ENCODE results near the gene SUGT1. TPM values are rescaled to one million over a fixed set of nuclear protein-coding genes. Genes with fewer than 3 reads are reported as not detected.
"Not testable (repeated sequence)": the region's sequence is repeated elsewhere in the genome, so short reads cannot be mapped to it uniquely, and the experiment has no call there.

The SUGT1 gene
- total and polyA plus RNA-seq, 11 donors, result 32.7 to 70.8 (median 47.4) TPM

DNA sequence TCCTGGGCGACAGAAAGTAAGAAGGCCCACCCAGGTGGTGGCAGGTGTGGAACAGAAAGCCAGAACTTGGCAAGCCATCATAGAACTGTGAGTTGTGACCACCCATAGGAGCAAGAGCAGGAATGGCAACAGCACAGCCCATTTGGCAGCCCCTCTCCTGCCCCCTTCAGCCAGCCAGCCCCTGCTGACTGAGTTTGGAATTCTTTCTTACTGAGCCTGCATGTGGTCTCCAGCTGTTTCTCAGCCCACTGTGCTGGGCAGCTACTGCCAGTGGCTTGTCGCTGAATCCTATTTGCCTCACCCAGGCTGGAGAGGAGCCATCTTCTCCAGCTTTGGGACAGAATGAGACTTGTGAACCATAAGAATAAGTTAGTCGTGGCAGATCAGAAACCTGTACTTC is 58.6 kb downstream of the SUGT1 start:
- Histone ChIP-seq H3K9me3 (peaks cover 0 to 6% (median 0%) of the 10 kb centered on the region in 12 donors), H3K4me3 (no peak overlapping the region), H3K4me1 (no peaks in the 10 kb centered on the region), H3K27me3 (no peaks in the 10 kb centered on the region), H3K36me3 (no peaks in the 10 kb centered on the region), H3K27ac (no peak overlapping the region)
- ATAC-seq (no peak), DNase-seq (no peak)
- no peak for TF ChIP-seq POLR2A (IDR thresholded peaks at IDR 0.05)
- TF ChIP-seq, protein P1, sequence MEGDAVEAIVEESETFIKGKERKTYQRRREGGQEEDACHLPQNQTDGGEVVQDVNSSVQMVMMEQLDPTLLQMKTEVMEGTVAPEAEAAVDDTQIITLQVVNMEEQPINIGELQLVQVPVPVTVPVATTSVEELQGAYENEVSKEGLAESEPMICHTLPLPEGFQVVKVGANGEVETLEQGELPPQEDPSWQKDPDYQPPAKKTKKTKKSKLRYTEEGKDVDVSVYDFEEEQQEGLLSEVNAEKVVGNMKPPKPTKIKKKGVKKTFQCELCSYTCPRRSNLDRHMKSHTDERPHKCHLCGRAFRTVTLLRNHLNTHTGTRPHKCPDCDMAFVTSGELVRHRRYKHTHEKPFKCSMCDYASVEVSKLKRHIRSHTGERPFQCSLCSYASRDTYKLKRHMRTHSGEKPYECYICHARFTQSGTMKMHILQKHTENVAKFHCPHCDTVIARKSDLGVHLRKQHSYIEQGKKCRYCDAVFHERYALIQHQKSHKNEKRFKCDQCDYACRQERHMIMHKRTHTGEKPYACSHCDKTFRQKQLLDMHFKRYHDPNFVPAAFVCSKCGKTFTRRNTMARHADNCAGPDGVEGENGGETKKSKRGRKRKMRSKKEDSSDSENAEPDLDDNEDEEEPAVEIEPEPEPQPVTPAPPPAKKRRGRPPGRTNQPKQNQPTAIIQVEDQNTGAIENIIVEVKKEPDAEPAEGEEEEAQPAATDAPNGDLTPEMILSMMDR (IDR thresholded peaks at IDR 0.05), result no peak
- WGBS, 4 donors, result 79 to 83% (median 80%) methylated on average over 3 of the region's 3 CpGs
- intact Hi-C loops (cut with DNase I), result no loop called here

DNA sequence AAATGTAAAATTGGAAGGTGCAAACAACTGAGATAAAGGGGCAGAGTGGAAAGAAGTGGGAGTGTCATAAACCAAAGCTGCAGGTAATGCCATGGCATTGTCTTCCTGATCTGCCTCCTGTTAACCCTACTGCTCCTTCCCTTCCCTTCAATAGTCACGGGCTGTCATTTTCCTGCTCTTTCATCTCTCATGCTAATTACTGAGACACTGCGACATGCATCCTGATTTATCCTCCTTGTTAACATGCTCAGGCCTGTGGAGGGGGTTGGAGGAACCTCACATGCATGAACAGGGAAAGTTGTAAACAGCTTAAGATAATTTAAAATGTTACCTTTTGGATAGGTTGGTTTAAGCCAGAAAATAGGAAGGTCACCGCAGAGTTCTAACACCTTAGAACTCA is 59.7 kb downstream of the SUGT1 start:
- DNase-seq, result no peak
- ATAC-seq, result no peak
- Histone ChIP-seq H3K27me3 (no peaks in the 10 kb centered on the region), H3K4me3 (no peak overlapping the region), H3K27ac (no peak overlapping the region), H3K36me3 (no peaks in the 10 kb centered on the region), H3K4me1 (no peaks in the 10 kb centered on the region), H3K9me3 (peaks cover 0 to 11% (median 0%) of the 10 kb centered on the region in 12 donors)
- 64 to 75% (median 69%) methylated on average over 3 of the region's 3 CpGs for WGBS, 4 donors
- TF ChIP-seq POLR2A (IDR thresholded peaks at IDR 0.05), result no peak
- TF ChIP-seq, protein P1 (IDR thresholded peaks at IDR 0.05), result no peak
- intact Hi-C loops (cut with DNase I), result no loop called here

DNA sequence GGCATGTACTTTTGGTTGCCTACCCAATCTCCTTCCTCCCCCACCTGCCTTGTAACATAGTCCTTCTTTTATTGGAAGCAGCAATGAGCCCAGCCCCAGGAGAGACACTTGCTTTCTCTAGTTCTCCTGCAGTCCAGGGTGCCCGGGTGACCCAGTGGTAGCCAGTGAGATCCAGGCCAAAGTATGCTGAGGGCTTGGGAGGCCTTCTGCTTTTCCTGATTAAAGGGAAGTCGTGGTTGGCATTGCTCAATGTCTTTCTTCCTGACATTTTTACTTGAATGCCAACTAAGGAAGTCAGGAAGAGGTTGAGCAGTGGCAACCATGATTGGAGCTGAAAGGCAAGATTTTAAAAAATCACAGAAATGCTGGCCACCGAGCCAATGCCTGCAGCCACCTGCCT is 61.3 kb downstream of the SUGT1 start:
- H3K4me3 ChIP-seq, result no peak overlapping the region
- H3K36me3 ChIP-seq, result no peaks in the 10 kb centered on the region
- ATAC-seq, result peak in 3 of 4 donors; percentile 42 to 68 (median 67)
- intact Hi-C loops (cut with DNase I), result no loop called here
- TF ChIP-seq, protein P1 (IDR thresholded peaks at IDR 0.05), result no peak
- TF ChIP-seq POLR2A (IDR thresholded peaks at IDR 0.05), result no peak
- peaks cover 0 to 21% (median 0%) of the 10 kb centered on the region in 12 donors for H3K9me3 ChIP-seq
- H3K4me1 ChIP-seq, result no peaks in the 10 kb centered on the region
- peak overlapping the region in 1 of 12 donors; percentile 70 for H3K27ac ChIP-seq
- no peaks in the 10 kb centered on the region for H3K27me3 ChIP-seq
- 61 to 87% (median 66%) methylated on average over 3 of the region's 3 CpGs for WGBS, 4 donors
- DNase-seq, result peak; percentile 29 to 66 (median 36)

DNA sequence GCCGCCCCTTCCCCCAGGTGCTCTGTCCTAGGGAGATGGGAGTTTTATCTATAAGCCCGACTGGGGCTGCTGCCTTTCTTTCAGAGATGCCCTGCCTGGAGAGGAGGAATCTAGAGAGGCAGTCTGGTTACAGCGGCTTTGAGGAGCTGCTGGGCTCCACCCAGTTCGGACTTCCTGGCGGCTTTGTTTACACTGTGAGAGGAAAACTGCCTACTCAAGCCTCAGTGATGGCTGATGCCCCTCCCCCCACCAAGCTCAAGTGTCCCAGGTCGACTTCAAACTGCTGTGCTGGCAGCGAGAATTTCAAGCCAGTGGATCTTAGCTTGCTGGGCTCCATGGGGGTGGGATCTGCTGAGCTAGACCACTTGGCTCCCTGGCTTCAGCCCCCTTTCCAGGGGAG is 68.3 kb downstream of the SUGT1 start:
- DNase-seq; H3K27ac ChIP-seq; H3K4me1 ChIP-seq; H3K27me3 ChIP-seq; ATAC-seq; intact Hi-C loops (cut with DNase I); H3K36me3 ChIP-seq; H3K4me3 ChIP-seq: not testable (repeated sequence)
- WGBS, 4 donors, result 55 to 76% (median 66%) methylated on average over 5 to 7 of the region's 7 CpGs
- peaks cover 0 to 20% (median 0%) of the 10 kb centered on the region in 12 donors for H3K9me3 ChIP-seq

DNA sequence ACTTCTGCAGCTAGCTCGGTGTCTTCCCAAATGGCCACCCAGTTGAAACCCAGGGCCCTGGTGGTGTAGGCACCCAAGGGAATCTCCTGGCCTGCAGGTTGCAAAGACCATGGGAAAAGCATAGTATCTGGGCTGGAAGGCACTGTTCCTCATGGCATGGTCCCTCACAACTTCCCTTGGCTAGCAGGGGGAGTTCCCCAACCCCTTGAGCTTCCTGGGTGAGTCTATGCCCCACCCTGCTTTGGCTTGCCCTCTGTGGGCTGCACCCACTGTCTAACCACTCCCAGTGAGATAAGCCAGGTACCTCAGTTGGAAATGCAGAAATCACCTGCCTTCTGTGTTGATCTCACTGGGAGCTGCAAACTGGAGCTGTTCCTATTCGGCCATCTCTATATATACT is 68.7 kb downstream of the SUGT1 start:
- H3K27me3 ChIP-seq; DNase-seq; H3K36me3 ChIP-seq; ATAC-seq; H3K4me1 ChIP-seq; intact Hi-C loops (cut with DNase I); H3K27ac ChIP-seq; H3K4me3 ChIP-seq: not testable (repeated sequence)
- peaks cover 0 to 16% (median 0%) of the 10 kb centered on the region in 12 donors for H3K9me3 ChIP-seq
- 86 to 97% (median 91%) methylated on average over 2 of the region's 2 CpGs for WGBS, 4 donors

Measured in heart left ventricle (tissue), 16 donors.